GM23338 (cell line): Measurements from ENCODE around the gene DNAJB6.

Experiments used
- CREB1 ChIP-seq: fragments of 250-450 bp; sonication (Bioruptor Pico); IDR thresholded peaks from 2 replicates; pipeline ENCODE4 v1.5.0; 2020; ENCODE audit warnings: low read depth, mild to moderate bottlenecking, moderate library complexity
- CTCF ChIP-seq, 2 experiments: fragments of 200-600 bp in 1 of 2; sonication (generic) in 1 of 2; conservative IDR thresholded peaks; 2 replicates each; pipeline versions ENCODE4 v1.5.1 to v1.6.1; 2016 to 2017; ENCODE audit warnings: antibody characterized with exemption in 2 of 2, low read depth in 2 of 2, mild to moderate bottlenecking in 2 of 2, moderate library complexity in 1 of 2
- EZH2 ChIP-seq: fragments of 200-600 bp; sonication (generic); IDR thresholded peaks from one replicate; pipeline ENCODE4 v1.8.0; 2017; ENCODE audit warnings: antibody characterized with exemption, mild to moderate bottlenecking, low read depth; ENCODE audit not compliant: unreplicated experiment
- EZH2phosphoT487 ChIP-seq: fragments of 200-600 bp; sonication (generic); IDR thresholded peaks from one replicate; pipeline ENCODE4 v1.8.1; 2018; ENCODE audit warnings: antibody characterized with exemption; ENCODE audit not compliant: unreplicated experiment
- JUNB ChIP-seq: IDR thresholded peaks from one replicate; pipeline ENCODE4 v1.6.1; 2016; ENCODE audit warnings: antibody characterized with exemption; ENCODE audit not compliant: unreplicated experiment
- POLR2AphosphoS5 ChIP-seq: IDR thresholded peaks from 2 replicates; pipeline ENCODE4 v1.6.1; 2016; ENCODE audit warnings: antibody characterized with exemption, low read depth
- STAT1 ChIP-seq: IDR thresholded peaks from one replicate; pipeline ENCODE4 v1.6.1; 2016; ENCODE audit warnings: antibody characterized with exemption; ENCODE audit not compliant: unreplicated experiment
- ZNF331 ChIP-seq: fragments of 250-450 bp; sonication (Bioruptor Pico); IDR thresholded peaks from 2 replicates; pipeline ENCODE4 v1.5.0; 2020; ENCODE audit warnings: low read depth, mild to moderate bottlenecking, moderate library complexity
- TF ChIP-seq, protein P1 (sequence below): IDR thresholded peaks from one replicate; pipeline ENCODE4 v1.6.1; 2018; ENCODE audit warnings: antibody characterized with exemption; ENCODE audit not compliant: unreplicated experiment
- TF ChIP-seq, protein P2 (sequence below): IDR thresholded peaks from 2 replicates; pipeline ENCODE4 v1.6.1; 2016; ENCODE audit warnings: antibody characterized with exemption

DNA sequence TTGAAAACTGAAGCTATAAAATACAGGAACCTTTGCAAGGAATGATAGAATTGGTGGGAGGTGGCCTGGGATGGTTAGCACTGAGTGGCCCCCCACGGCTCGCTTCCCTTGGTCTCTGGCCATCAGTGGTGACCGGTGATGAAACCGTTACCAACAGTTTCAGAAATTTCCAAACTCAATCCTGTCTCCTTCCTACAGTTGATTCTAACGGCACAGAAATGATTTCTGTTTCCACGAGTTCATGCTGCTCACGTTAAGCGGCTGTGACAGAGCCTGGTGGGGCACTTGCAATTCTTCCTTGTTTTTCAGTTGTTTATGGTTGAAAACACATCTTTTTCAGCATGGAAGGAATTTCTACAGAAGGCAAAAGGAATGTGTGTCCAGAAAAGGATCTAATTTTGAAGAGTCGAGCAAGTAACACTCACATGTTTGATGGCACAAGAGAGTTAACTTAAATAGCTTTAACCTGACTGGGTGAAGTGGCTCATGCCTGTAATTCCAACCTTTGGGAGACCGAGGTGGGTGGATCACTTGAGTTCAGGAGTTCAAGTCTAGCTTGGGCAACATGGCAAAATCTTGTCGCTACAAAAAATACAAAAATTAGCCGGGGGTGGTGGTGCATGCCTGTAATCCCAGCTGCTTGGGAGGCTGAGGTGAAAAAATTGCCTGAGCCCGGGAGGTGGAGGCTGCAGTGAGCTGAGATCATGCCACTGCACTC, 100.1 kb downstream of the DNAJB6 start:
- TF ChIP-seq CTCF (conservative IDR thresholded peaks at IDR 0.05; ENCODE audit: low read depth in 2 of 2) (no peak), POLR2AphosphoS5 (no peak), EZH2 (no peak), CREB1 (CRISPR knock-in tag) (no peak), EZH2phosphoT487 (no peak), JUNB (no peak), STAT1 (no peak), ZNF331 (CRISPR knock-in tag) (no peak)
- TF ChIP-seq, protein P1, sequence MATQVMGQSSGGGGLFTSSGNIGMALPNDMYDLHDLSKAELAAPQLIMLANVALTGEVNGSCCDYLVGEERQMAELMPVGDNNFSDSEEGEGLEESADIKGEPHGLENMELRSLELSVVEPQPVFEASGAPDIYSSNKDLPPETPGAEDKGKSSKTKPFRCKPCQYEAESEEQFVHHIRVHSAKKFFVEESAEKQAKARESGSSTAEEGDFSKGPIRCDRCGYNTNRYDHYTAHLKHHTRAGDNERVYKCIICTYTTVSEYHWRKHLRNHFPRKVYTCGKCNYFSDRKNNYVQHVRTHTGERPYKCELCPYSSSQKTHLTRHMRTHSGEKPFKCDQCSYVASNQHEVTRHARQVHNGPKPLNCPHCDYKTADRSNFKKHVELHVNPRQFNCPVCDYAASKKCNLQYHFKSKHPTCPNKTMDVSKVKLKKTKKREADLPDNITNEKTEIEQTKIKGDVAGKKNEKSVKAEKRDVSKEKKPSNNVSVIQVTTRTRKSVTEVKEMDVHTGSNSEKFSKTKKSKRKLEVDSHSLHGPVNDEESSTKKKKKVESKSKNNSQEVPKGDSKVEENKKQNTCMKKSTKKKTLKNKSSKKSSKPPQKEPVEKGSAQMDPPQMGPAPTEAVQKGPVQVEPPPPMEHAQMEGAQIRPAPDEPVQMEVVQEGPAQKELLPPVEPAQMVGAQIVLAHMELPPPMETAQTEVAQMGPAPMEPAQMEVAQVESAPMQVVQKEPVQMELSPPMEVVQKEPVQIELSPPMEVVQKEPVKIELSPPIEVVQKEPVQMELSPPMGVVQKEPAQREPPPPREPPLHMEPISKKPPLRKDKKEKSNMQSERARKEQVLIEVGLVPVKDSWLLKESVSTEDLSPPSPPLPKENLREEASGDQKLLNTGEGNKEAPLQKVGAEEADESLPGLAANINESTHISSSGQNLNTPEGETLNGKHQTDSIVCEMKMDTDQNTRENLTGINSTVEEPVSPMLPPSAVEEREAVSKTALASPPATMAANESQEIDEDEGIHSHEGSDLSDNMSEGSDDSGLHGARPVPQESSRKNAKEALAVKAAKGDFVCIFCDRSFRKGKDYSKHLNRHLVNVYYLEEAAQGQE, result no peak
- TF ChIP-seq, protein P2, sequence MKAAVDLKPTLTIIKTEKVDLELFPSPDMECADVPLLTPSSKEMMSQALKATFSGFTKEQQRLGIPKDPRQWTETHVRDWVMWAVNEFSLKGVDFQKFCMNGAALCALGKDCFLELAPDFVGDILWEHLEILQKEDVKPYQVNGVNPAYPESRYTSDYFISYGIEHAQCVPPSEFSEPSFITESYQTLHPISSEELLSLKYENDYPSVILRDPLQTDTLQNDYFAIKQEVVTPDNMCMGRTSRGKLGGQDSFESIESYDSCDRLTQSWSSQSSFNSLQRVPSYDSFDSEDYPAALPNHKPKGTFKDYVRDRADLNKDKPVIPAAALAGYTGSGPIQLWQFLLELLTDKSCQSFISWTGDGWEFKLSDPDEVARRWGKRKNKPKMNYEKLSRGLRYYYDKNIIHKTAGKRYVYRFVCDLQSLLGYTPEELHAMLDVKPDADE, result no peak
